DOHH2 (cell line): Measurements from ENCODE around the gene KRT73.

Experiments used
- CTCF ChIP-seq: fragments of 200-600 bp; sonication (generic); IDR thresholded peaks from one replicate; pipeline ENCODE4 v1.5.1; 2014; ENCODE audit warnings: antibody characterized with exemption, mild to moderate bottlenecking, low read depth, low read length; ENCODE audit not compliant: poor library complexity, severe bottlenecking
- EZH2phosphoT487 ChIP-seq: fragments of 200-600 bp; sonication (generic); IDR thresholded peaks from 2 replicates; pipeline ENCODE4 v1.6.1; 2017; ENCODE audit warnings: borderline replicate concordance, mild to moderate bottlenecking, antibody characterized with exemption, low read length, moderate library complexity, mixed read lengths

DNA sequence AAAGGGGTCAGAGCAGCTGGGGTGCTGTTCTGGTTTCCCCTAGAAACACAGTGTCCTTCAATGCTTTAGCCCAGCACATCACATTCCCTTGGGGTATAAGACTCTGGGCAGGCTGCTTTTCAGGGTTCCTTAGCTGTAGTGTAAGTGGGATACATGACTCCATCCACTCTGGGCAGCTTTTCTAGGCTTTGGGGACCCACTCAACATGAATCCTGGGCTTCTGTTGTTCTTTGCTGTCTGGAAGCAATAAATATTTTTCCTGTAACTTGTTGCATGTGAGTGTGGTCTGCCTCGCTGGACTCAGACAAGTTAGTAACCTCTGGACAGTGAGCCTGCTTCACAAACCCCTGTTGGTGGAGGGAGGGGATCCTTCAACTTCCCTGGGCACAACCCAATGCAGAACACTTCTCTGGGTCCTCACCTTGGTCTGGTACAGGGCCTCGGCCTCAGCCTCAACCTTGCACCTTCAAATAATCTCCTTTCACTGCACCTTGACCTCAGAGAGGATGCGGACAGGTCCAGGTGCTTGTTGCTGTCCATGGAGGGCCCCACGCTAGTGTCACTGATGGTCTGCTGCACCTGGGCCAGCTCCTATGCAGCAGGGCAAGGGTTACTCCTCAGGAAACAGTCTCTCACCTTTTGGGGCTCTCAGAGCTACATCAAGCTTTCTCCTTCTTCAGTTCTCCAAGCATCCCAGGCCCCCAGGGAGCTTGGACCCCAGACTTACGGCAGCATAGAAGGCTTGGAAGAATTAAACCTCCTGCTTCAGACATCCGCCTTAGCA, 13.5 kb upstream of the KRT73 start:
- TF ChIP-seq CTCF (no peak), EZH2phosphoT487 (no peak)
